SK-N-SH (cell line): ENCODE measurements around the gene DLG2.

Experiments used
- CHD2 ChIP-seq: fragments of 150-350 bp; IDR thresholded peaks from 2 replicates; pipeline ENCODE4 v1.6.1; 2018; ENCODE audit warnings: low read length; ENCODE audit not compliant: partially characterized antibody
- CTCF ChIP-seq: fragments of 200-600 bp; sonication (generic); IDR thresholded peaks from 2 replicates; pipeline ENCODE4 v1.6.1; 2017; ENCODE audit warnings: antibody characterized with exemption, mild to moderate bottlenecking, moderate library complexity
- EP300 ChIP-seq, 2 experiments: IDR thresholded peaks; 2 replicates each; pipeline versions ENCODE4 v1.4.0 to v1.6.1; 2012; ENCODE audit warnings: borderline replicate concordance in 1 of 2, low read depth in 1 of 2, low read length in 1 of 2
- EZH2phosphoT487 ChIP-seq: fragments of 200-600 bp; sonication (generic); IDR thresholded peaks from 2 replicates; pipeline ENCODE4 v1.6.1; 2017; ENCODE audit warnings: low read depth, mixed run types, mild to moderate bottlenecking, antibody characterized with exemption, moderate library complexity, borderline replicate concordance
- MAX ChIP-seq: IDR thresholded peaks from 2 replicates; pipeline ENCODE4 v1.4.0; 2012; ENCODE audit warnings: low read depth
- MXI1 ChIP-seq: IDR thresholded peaks from 2 replicates; pipeline ENCODE4 v1.6.1; 2012; ENCODE audit warnings: mild to moderate bottlenecking, low read depth, low read length, improper control_type of control experiment
- NFIC ChIP-seq: IDR thresholded peaks from 2 replicates; pipeline ENCODE4 v1.4.0; 2012; ENCODE audit warnings: borderline replicate concordance
- NRF1 ChIP-seq: IDR thresholded peaks from 2 replicates; pipeline ENCODE4 v1.6.1; 2012; ENCODE audit warnings: low read depth, mild to moderate bottlenecking, low read length
- REST ChIP-seq: IDR thresholded peaks from 2 replicates; pipeline ENCODE4 v1.6.1; 2012; ENCODE audit warnings: mild to moderate bottlenecking, low read depth, low read length, moderate library complexity
- YY1 ChIP-seq: IDR thresholded peaks from 2 replicates; pipeline ENCODE4 v1.4.0; 2012; ENCODE audit warnings: low read depth, mild to moderate bottlenecking

GRCh38 chr11:83863272-83863671 is 1763.9 kb downstream of the DLG2 start:
- TF ChIP-seq CTCF, result no peak
- TF ChIP-seq MXI1, result no peak
- peak in 1 of 2 experiments; percentile 20; a peak in 1 of 4 replicates for TF ChIP-seq EP300 (IDR thresholded peaks at IDR 0.05; ENCODE audit: borderline replicate concordance in 1 of 2, low read depth in 1 of 2, low read length in 1 of 2)
- no peak for TF ChIP-seq NFIC
- no peak for TF ChIP-seq EZH2phosphoT487
- TF ChIP-seq REST, result no peak
- no peak for TF ChIP-seq YY1
- no peak for TF ChIP-seq MAX
- TF ChIP-seq CHD2, result no peak
- no peak for TF ChIP-seq NRF1
